Fibroblast of skin of scalp (primary cell): ENCODE data around the gene FBXW7.

Experiments
- DNase-seq: peaks from one replicate; pipeline ENCODE4 v3.0.0-alpha.2; 2013

FBXW7 gene

GRCh38 chr4:152368001-152368400, 167.9 kb downstream of the FBXW7 start:
- DNase-seq: no peak

- DNase-seq: no peak
Observed at GRCh38 chr4:152364883-152365282, 171.0 kb downstream of the FBXW7 start.

GRCh38 chr4:152364383-152364782, 171.5 kb downstream of the FBXW7 start:
- no peak for DNase-seq

GRCh38 chr4:152363904-152364303, 172.0 kb downstream of the FBXW7 start:
- DNase-seq: no peak

- DNase-seq: peak; percentile 59
Observed at GRCh38 chr4:152363086-152363485, 172.8 kb downstream of the FBXW7 start.

- no peak for DNase-seq
Observed at GRCh38 chr4:152360045-152360410, 175.9 kb downstream of the FBXW7 start.

GRCh38 chr4:152359208-152360044, 176.5 kb downstream of the FBXW7 start:
- no peak for DNase-seq

GRCh38 chr4:152357206-152357605, 178.7 kb downstream of the FBXW7 start:
- peak; percentile 44 for DNase-seq

- DNase-seq: peak; percentile 49
Observed at GRCh38 chr4:152356428-152357034, 179.4 kb downstream of the FBXW7 start.

- DNase-seq: peak; percentile 96
Observed at GRCh38 chr4:152352622-152353116, 183.2 kb downstream of the FBXW7 start.

- DNase-seq: no peak
Observed at GRCh38 chr4:152352215-152352614, 183.7 kb downstream of the FBXW7 start.

GRCh38 chr4:152351080-152351479, 184.8 kb downstream of the FBXW7 start:
- DNase-seq: no peak

GRCh38 chr4:152348670-152349069, 187.2 kb downstream of the FBXW7 start:
- no peak for DNase-seq

- DNase-seq: no peak
Observed at GRCh38 chr4:152346979-152347378, 188.9 kb downstream of the FBXW7 start.

- no peak for DNase-seq
Observed at GRCh38 chr4:152346526-152346925, 189.4 kb downstream of the FBXW7 start.

- no peak for DNase-seq
Observed at GRCh38 chr4:152344001-152344400, 191.9 kb downstream of the FBXW7 start.

- peak; percentile 23 for DNase-seq
Observed at GRCh38 chr4:152342293-152342692, 193.6 kb downstream of the FBXW7 start.

GRCh38 chr4:152340818-152341217, 195.1 kb downstream of the FBXW7 start:
- no peak for DNase-seq

- no peak for DNase-seq
Observed at GRCh38 chr4:152339576-152339975, 196.3 kb downstream of the FBXW7 start.

GRCh38 chr4:152334931-152335330, 201.0 kb downstream of the FBXW7 start:
- no peak for DNase-seq

- DNase-seq: no peak
Observed at GRCh38 chr4:152331042-152331441, 204.8 kb downstream of the FBXW7 start.

- DNase-seq: peak; percentile 32
Observed at GRCh38 chr4:152328582-152328981, 207.3 kb downstream of the FBXW7 start.

- no peak for DNase-seq
Observed at GRCh38 chr4:152327606-152328453, 208.1 kb downstream of the FBXW7 start.
